Measurements from ENCODE around the gene SLC7A1. TPM values are rescaled to one million over a fixed set of nuclear protein-coding genes. Genes with fewer than 3 reads are reported as not detected.

Gene SLC7A1
- total and polyA plus RNA-seq, 12 donors, result 3.8 to 29.2 (median 17.4) TPM

DNA sequence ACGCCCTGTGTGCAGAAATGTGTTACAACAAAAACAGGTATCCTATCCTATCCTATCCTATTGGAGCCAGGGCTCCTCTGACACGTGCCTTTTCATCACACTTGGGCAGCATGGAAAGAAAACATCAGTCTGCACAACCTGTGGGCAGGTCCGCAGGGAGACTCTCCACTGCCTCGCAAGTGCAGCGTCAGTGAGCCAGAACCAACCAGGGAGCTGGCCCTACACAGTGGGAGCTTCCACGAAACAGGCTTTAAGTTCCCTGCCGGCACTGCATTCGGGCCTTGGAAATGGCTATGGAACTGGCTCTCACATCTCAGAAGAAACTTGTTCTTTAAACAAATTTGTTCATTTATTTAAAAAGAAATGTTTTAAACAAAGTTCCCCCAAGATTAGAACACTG is 49.5 kb downstream of the SLC7A1 start:
- intact Hi-C loops (cut with DNase I), result no loop called here

DNA sequence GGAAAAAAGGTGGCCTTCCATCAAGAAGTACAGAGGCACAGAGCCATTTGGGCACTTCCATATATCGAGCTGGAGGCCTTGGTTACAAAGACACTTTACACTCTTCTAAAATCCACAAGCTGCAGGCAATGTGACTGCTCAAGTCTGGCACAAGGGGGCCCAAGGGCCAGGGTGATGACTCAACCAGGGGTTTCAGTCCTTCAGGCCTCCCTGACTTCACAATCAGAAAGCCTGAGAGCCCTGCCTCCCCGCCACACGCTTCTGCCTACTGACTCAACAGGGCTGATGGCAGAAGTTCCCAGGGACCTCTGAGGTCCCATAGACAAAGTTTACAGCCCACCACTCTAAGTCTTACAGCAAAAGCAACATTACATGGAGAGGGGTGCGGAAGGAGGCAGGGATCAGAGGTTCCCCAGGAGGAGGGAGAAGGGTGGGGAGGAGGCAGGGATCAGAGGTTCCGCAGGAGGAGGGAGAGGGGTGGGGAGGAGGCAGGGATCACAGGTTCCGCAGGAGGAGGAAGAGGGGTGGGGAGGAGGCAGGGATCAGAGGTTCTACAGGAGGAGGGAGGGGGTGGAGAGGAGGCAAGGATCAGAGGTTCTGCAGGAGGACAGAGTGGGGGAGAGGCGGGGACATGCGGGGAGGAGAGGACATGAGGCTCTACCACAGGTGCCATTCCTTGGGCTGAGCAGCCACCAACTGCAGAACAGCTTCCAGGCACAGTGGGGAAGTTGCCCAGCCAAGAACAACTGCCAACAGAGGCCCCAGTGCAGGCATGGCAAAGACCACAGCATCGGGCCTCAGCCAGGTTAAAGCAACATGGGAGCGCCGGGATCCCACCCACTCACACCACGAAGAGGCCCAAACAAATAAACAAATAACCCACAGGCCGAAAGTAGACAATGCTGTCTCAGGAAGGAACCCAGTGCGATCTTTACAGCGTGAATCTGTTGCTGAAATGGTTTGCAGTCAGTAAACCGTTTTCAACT is 52.0 kb downstream of the SLC7A1 start:
- Histone ChIP-seq H3K4me1 (peaks cover 0 to 32% (median 9%) of the 10 kb centered on the region in 9 donors), H3K36me3 (peaks cover 0 to 2% (median 0%) of the 10 kb centered on the region in 9 donors), H3K27me3 (no peaks in the 10 kb centered on the region), H3K27ac (no peak overlapping the region), H3K9me3 (no peaks in the 10 kb centered on the region), H3K4me3 (no peak overlapping the region)
- intact Hi-C loops (cut with DNase I), result no loop called here
- 95% methylated on average over 16 of the region's 16 CpGs for WGBS, 2 donors
- DNase-seq, result no peak
- TF ChIP-seq, protein P1, sequence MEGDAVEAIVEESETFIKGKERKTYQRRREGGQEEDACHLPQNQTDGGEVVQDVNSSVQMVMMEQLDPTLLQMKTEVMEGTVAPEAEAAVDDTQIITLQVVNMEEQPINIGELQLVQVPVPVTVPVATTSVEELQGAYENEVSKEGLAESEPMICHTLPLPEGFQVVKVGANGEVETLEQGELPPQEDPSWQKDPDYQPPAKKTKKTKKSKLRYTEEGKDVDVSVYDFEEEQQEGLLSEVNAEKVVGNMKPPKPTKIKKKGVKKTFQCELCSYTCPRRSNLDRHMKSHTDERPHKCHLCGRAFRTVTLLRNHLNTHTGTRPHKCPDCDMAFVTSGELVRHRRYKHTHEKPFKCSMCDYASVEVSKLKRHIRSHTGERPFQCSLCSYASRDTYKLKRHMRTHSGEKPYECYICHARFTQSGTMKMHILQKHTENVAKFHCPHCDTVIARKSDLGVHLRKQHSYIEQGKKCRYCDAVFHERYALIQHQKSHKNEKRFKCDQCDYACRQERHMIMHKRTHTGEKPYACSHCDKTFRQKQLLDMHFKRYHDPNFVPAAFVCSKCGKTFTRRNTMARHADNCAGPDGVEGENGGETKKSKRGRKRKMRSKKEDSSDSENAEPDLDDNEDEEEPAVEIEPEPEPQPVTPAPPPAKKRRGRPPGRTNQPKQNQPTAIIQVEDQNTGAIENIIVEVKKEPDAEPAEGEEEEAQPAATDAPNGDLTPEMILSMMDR (IDR thresholded peaks at IDR 0.05), result no peak
- peak in 1 of 8 donors; percentile 26 for ATAC-seq

More for the DNA sequence above, 49.5 kb downstream of the SLC7A1 start:
- TF ChIP-seq, protein P1 (IDR thresholded peaks at IDR 0.05), result no peak
- DNase-seq (no peak), ATAC-seq (no peak)
- Histone ChIP-seq H3K4me1 (peaks cover 0 to 20% (median 6%) of the 10 kb centered on the region in 9 donors), H3K27me3 (no peaks in the 10 kb centered on the region), H3K36me3 (peaks cover 0 to 23% (median 3%) of the 10 kb centered on the region in 9 donors), H3K9me3 (no peaks in the 10 kb centered on the region), H3K4me3 (no peak overlapping the region), H3K27ac (peak overlapping the region in 1 of 10 donors; percentile 13)
- WGBS, 2 donors, result 95 to 98% methylated on average over 8 of the region's 8 CpGs

DNA sequence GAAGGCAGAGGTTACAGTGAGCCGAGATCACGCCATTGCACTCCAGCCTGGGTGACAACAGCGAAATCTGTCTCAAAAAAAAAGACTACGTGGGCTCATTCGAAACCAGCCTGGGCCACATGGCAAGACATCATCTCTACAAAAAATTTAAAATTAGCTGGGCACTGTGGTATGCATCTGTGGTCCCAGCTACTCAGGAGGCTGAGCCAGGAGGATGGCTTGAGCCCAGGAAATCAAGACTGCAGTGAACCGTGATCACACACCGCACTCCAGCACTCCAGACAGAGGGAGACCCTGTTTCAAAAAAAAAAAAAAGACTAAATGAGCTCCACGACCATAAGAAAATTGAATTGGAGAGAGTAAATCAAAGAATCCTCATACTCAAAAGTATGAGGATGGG is 53.1 kb downstream of the SLC7A1 start:
- ATAC-seq (no peak), DNase-seq (no peak)
- H3K27ac ChIP-seq, result no peak overlapping the region
- no peaks in the 10 kb centered on the region for H3K36me3 ChIP-seq
- peaks cover 0 to 39% (median 14%) of the 10 kb centered on the region in 9 donors for H3K4me1 ChIP-seq
- no peaks in the 10 kb centered on the region for H3K27me3 ChIP-seq
- intact Hi-C loops (cut with DNase I), result loop anchor here in 1 of 10 donors (1.0 kb wide), 1 partner anchor 14 kb away; no protein-coding TSS in a partner anchor
- no peak overlapping the region for H3K4me3 ChIP-seq
- no peaks in the 10 kb centered on the region for H3K9me3 ChIP-seq
- TF ChIP-seq, protein P1 (IDR thresholded peaks at IDR 0.05), result no peak
- WGBS, 2 donors, result 96 to 97% methylated on average over 8 of the region's 8 CpGs

DNA sequence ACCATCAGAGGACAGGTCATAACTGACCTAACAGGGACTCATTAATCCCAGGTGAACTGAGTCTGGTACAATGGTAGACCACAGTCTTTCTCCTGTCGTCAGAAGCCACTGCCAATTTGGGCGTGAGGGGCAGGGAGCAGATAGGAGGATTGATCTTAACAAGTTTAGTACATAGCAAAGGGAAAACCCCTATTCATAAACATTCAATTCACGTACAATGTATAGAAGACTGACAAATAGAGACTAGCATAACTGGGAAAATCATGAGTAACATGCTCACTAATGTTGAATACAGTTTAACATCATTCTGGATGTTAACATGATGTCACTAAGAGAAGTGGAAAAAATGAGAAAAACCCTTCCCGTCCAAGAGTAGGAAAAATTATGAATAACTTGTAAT is 54.1 kb downstream of the SLC7A1 start:
- TF ChIP-seq, protein P1 (IDR thresholded peaks at IDR 0.05), result no peak
- Histone ChIP-seq H3K27me3 (no peaks in the 10 kb centered on the region), H3K27ac (no peak overlapping the region), H3K36me3 (peaks cover 0 to under 1% (median 0%) of the 10 kb centered on the region in 9 donors), H3K9me3 (no peaks in the 10 kb centered on the region), H3K4me1 (peaks cover 0 to 30% (median 4%) of the 10 kb centered on the region in 9 donors), H3K4me3 (no peak overlapping the region)
- no peak for ATAC-seq
- DNase-seq, result no peak
- 95 to 98% methylated on average over 4 of the region's 4 CpGs for WGBS, 2 donors
- intact Hi-C loops (cut with DNase I), result no loop called here
